ENCODE measurements around the gene NPC1L1. TPM values are rescaled to one million over a fixed set of nuclear protein-coding genes. Genes with fewer than 3 reads are reported as not detected.

Gene NPC1L1
- total and polyA plus RNA-seq, 2 of the 13 experiments (the other 11 are each of a cell fraction or from before 2014, with no cell fraction given): 4.8 to 14.5 TPM

- TF ChIP-seq CEBPG (CRISPR knock-in tag; IDR thresholded peaks at IDR 0.05) (peak; percentile 57), ZNF652 (CRISPR knock-in tag; IDR thresholded peaks at IDR 0.05; ENCODE audit: borderline replicate concordance, low read depth) (no peak), MAF1 (CRISPR knock-in tag; IDR thresholded peaks at IDR 0.05; ENCODE audit: borderline replicate concordance) (no peak), ELF1 (CRISPR knock-in tag; IDR thresholded peaks at IDR 0.05) (peak; percentile 95), ZNF546 (CRISPR knock-in tag; conservative IDR thresholded peaks at IDR 0.05) (peak; percentile 60; the same call in 1 of the 2 replicates), MEF2D (CRISPR knock-in tag; IDR thresholded peaks at IDR 0.05) (peak; percentile 57; the same call in 1 of the 2 replicates), TRIM24 (CRISPR knock-in tag; IDR thresholded peaks at IDR 0.05) (no peak), ARID2 (CRISPR knock-in tag; IDR thresholded peaks at IDR 0.05; ENCODE audit: borderline replicate concordance) (no peak), ZNF354B (CRISPR knock-in tag; IDR thresholded peaks at IDR 0.05) (no peak), SMAD3 (CRISPR knock-in tag; IDR thresholded peaks at IDR 0.05) (peak; percentile 52; the same call in 1 of the 2 replicates), ZNF441 (CRISPR knock-in tag; IDR thresholded peaks at IDR 0.05; ENCODE audit: borderline replicate concordance) (peak; percentile 45; the same call in 1 of the 2 replicates), ZBTB40 (IDR thresholded peaks at IDR 0.05) (peak; percentile 94), ZBTB40 (CRISPR knock-in tag; IDR thresholded peaks at IDR 0.05) (peak; percentile 87), WIZ (CRISPR knock-in tag; IDR thresholded peaks at IDR 0.05) (peak; percentile 93), FOSL2 (CRISPR knock-in tag; IDR thresholded peaks at IDR 0.05) (peak; percentile 18; the same call in 1 of the 2 replicates), ZNF891 (CRISPR knock-in tag; IDR thresholded peaks at IDR 0.05) (peak; percentile 71), MXD4 (CRISPR knock-in tag; IDR thresholded peaks at IDR 0.05) (peak; percentile 82; the same call in 1 of the 2 replicates), LCORL (IDR thresholded peaks at IDR 0.05) (peak; percentile 93), LCORL (CRISPR knock-in tag; IDR thresholded peaks at IDR 0.05) (peak; percentile 62; the same call in 1 of the 2 replicates), NR2C2 (CRISPR knock-in tag; IDR thresholded peaks at IDR 0.05; ENCODE audit: borderline replicate concordance) (peak; percentile 77), GPBP1L1 (CRISPR knock-in tag; IDR thresholded peaks at IDR 0.05) (no peak), ZNF256 (CRISPR knock-in tag; conservative IDR thresholded peaks at IDR 0.05) (no peak)
Measured at GRCh38 chr7:44490351-44491200, 50.6 kb downstream of the NPC1L1 start, which contains the start of gene NUDCD3 (continued).

All from HepG2 (cell line).